NCI-H2227 treated with DMSO at 0.1 percent for 48 hours (cell line): ENCODE measurements around the gene DDX5.

Experiments used
- DNase-seq: peaks from one replicate; lab custom pipeline; 2025; lab: John Stamatoyannopoulos, UW

The DDX5 gene

GRCh38 chr17:64506201-64506575 is at the start of gene DDX5:
Gene DDX5 (minus strand): TSS chr17:64506289. CDS start chr17:64506119, 170 bp downstream.
- DNase-seq, result peak; percentile 99

GRCh38 chr17:64555281-64555680 is 49.2 kb upstream of the DDX5 start:
- no peak for DNase-seq

- no peak for DNase-seq
These were observed 48.0 kb upstream of the DDX5 start for GRCh38 chr17:64554028-64554637.

GRCh38 chr17:64551461-64551860 is 45.4 kb upstream of the DDX5 start:
- DNase-seq, result no peak

- no peak for DNase-seq
These were observed 41.2 kb upstream of the DDX5 start for GRCh38 chr17:64547319-64547718.

DNA sequence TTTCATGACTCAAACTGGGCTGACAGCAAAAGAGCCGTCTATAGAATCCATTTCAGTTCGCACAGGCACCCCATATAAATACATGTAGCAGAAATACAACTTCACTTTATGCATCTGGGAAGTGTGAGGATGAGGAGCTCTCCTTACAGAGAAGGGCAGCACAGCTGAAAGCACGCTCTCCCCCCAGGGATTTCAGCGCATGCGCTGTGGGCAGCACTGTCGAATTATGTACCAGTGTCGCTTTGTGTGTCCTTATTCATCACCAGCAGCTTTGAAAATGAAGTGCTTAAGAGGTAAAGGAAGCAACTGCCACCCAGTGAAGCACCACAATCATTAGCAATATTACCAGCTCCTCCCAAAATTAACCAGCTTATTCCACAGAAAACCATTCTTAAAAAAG is 40.6 kb upstream of the DDX5 start:
- no peak for DNase-seq

DNA sequence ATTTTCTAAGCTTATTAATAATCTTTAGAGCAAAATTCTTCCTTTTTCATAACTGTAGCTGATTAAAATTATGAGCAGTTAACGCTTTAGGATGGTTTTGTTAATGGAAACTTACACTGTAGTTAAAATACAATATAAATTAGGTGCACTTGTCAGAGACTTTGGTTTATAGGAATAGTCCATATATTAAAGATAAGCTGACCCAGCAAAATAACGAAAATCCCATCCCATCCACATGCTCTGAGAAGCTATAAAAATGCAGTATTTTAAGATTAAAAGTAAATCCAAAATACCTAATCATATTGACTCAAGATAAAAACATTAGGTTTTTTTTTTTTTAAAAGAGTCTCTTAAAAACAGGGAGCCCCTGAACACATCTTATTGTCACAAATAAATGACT is 38.7 kb upstream of the DDX5 start:
- no peak for DNase-seq

GRCh38 chr17:64540118-64540776 is 34.2 kb upstream of the DDX5 start:
- no peak for DNase-seq

DNA sequence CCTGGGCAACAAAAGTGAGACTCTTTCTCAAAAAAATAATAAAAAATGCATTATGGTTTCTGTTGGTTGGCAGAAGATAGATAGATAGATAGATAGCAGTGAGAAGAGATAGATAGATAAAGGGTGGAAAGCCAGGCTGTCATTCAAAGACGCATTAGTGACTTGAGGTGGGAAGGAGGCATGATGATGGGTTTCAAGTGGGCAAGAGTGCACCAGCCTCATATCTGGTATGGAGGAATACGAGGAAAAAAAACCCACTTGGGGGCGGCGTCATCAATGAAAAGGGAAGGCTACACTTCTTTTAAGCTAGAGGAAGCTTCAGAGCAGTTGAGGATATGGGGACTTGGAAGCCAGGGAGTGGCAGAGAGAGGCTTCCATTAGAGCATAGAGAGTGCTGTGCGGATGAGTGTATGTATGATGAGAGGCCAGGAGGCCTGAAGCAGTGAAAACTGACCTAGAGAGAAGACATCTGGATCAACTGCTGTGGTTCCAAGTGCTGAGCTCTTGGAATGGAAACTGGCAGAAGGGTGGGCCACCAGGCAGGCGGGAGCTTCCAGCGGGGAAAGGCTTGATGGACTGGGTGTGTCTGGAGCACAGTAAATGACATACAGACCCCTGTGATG is 32.5 kb upstream of the DDX5 start:
- DNase-seq, result no peak

- no peak for DNase-seq
These were observed 31.4 kb upstream of the DDX5 start for GRCh38 chr17:64537488-64537887.

- DNase-seq, result no peak
These were observed 30.8 kb upstream of the DDX5 start for GRCh38 chr17:64536913-64537312.

DNA sequence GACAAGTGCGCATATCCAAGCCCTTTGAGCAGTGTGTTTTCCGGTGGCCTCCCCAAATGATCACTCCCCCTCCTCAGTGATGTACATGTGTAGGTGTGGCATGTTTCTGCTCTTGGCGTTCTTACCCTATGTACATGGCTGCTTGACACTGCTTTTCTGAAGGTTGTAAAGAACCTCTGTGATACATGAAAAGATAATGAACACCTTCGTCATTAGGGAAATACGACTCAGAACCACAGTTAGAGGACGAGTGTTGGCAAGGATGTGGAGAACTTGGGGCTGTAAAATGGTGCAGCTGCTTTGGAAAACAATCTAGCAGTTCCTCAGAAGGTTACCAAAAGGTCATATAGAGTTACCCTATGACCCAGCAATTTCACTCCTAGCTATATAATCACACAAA is 29.3 kb upstream of the DDX5 start:
- no peak for DNase-seq

DNA sequence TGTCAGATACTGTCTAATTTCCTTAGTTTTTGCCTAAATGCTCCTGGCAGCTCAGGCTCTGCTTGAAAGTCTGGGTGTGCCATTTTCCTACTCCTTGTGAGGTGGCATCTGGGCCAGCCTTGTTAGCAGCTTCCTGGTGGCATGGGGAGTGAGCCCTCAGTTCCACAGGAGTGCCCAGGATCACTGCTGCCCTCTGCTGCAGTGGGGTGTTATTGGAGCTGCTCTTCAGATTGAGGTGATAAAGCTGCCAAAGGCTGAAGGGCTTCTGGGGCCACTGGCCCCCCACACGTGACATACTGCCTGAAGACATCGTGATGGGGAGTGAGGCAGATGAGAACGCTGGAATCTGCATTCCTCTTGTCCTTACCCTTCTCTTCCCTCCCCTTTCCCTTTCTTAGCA is 28.1 kb upstream of the DDX5 start:
- DNase-seq, result no peak

GRCh38 chr17:64533784-64534183 is 27.7 kb upstream of the DDX5 start:
- DNase-seq, result no peak

DNA sequence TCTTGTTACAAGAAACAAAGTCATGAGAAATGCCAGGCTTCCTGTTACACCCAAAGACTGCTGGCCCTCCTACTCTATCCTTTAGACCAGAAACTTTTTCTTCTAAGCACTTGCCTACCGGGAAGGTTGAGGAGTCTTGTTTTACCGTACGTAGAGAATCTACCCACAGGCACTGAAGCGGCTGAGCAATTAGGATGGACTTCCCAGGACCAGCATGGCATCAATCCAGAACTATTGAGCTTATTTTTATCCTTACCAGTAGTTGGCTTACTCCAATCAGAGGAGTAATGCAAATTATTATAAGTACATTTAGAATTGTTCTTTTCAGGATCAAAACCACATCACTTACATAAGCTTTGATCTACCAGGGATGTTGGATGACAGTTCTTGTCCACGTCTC is 26.3 kb upstream of the DDX5 start:
- no peak for DNase-seq

- DNase-seq, result no peak
These were observed 25.9 kb upstream of the DDX5 start for GRCh38 chr17:64531955-64532371.

GRCh38 chr17:64529221-64529620 is 23.1 kb upstream of the DDX5 start:
- no peak for DNase-seq

GRCh38 chr17:64527914-64528313 is 21.8 kb upstream of the DDX5 start:
- no peak for DNase-seq

DNA sequence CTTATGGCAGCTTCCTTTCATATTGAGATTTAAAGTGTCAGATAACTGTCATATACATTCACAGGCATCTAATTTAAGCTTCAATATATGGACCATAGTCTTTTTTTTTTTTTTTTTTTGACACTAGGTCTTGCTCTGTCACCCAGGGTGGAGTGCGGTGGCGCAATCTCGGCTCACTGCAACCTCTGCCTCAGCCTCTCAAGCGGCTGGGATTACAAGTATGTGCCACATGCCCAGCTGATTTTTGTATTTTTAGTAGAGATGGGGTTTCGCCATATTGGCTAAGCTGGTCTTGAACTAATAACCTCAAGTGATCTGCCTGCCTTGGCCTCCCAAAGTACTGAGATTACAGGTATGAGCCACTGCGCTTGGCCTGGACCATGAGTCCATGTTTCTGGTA is 14.3 kb upstream of the DDX5 start:
- DNase-seq, result no peak

DNA sequence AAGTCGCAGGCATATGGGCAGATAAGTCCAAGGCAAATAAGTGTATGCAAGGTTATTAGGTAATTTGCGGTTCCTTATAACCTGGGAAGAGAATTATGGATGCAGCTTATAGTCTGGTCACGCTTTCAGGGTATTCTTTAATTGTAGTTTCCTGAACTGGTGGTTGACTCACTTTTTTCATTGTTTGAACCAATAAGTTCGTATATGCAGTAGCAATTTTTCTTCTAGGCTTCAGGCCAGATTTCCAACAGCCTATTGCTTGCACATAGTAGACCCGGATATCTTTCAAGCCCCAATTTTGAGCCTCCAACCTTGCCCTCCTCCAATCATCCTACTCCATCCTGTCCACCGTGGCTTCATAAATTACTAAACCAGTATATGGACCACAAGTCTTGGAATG is 13.5 kb upstream of the DDX5 start:
- no peak for DNase-seq

GRCh38 chr17:64515829-64516228 is 9.7 kb upstream of the DDX5 start:
- no peak for DNase-seq

GRCh38 chr17:64515419-64515818 is 9.3 kb upstream of the DDX5 start:
- DNase-seq, result no peak

DNA sequence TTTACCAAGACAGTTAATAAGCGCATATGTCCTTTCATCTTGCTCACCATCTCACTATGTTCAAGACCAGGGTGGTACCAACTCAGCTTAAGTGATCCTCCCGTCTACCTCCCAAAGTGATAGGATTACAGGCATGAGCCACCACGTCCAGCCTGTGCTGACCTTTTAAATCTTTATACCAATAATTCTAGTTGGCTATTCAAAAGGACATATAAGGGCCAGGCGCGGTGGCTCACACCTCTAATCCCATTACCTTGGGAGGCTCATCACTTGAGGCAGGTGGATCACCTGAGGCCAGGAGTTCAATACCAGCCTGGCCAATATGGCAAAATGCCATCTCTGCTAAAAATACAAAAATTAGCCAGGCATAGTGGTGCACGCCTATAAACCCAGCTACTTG is 3.1 kb upstream of the DDX5 start:
- no peak for DNase-seq

GRCh38 chr17:64508683-64509082 is 2.6 kb upstream of the DDX5 start:
- DNase-seq, result no peak
